Kidney (tissue), 14 donors: ENCODE results near the gene KCNK18. TPM values are rescaled to one million over a fixed set of nuclear protein-coding genes. Genes with fewer than 3 reads are reported as not detected.

Source experiments
- DNase-seq, 5 donors: peaks; one replicate each; pipeline ENCODE4 v3.0.0-alpha.2; 2013 to 2020
- FAIRE-seq: peaks from 2 replicates; lab custom pipeline; 2012; peaks lifted over from hg19 to GRCh38; lab: Jason Lieb, UNC
- H3K27ac ChIP-seq, 2 donors: one replicate each; pipeline ENCODE4 v1.7.0; 2013; ENCODE audit warnings: low read depth in 2 of 2, low read length in 2 of 2, inconsistent platforms in 1 of 2
- H3K27me3 ChIP-seq: one replicate; pipeline ENCODE4 v1.7.1; 2013; ENCODE audit warnings: low read length, inconsistent platforms; ENCODE audit not compliant: control insufficient read depth, insufficient read depth
- H3K36me3 ChIP-seq, 3 donors: one replicate each; pipeline versions ENCODE4 v1.7.0 to v1.7.1; 2013; ENCODE audit warnings: low read length in 3 of 3, control low read depth in 1 of 3, inconsistent platforms in 1 of 3; ENCODE audit not compliant: insufficient read depth in 3 of 3, control insufficient read depth in 2 of 3
- H3K4me1 ChIP-seq, 3 donors: one replicate each; pipeline versions ENCODE4 v1.7.0 to v1.7.1; 2013; ENCODE audit warnings: low read length in 3 of 3, inconsistent platforms in 1 of 3, low read depth in 1 of 3; ENCODE audit not compliant: control insufficient read depth in 2 of 3, insufficient read depth in 2 of 3
- H3K4me3 ChIP-seq, 3 donors: one replicate each; pipeline versions ENCODE4 v1.7.0 to v1.8.1; 2013; ENCODE audit warnings: low read length in 3 of 3, control low read depth in 1 of 3, inconsistent platforms in 1 of 3
- H3K9ac ChIP-seq, 3 donors: one replicate each; pipeline versions ENCODE4 v1.7.0 to v1.7.1; 2013; ENCODE audit warnings: low read length in 3 of 3, control low read depth in 1 of 3, inconsistent platforms in 1 of 3
- H3K9me3 ChIP-seq, 3 donors: one replicate each; pipeline versions ENCODE4 v1.7.0 to v1.7.1; 2013; ENCODE audit warnings: low read length in 3 of 3, control low read depth in 1 of 3, inconsistent platforms in 1 of 3; ENCODE audit not compliant: control insufficient read depth in 2 of 3, insufficient read depth in 1 of 3
- CTCF ChIP-seq: IDR thresholded peaks from 3 replicates; pipeline ENCODE4 v1.5.1; 2012; ENCODE audit warnings: mild to moderate bottlenecking, moderate library complexity, borderline replicate concordance; ENCODE audit not compliant: insufficient read depth; ENCODE audit errors: extremely low read depth
- intact Hi-C: fragments of 100-400 bp; cut with DNase I; formaldehyde crosslinking; loops from one replicate; pipeline ENCODE4 v1.11.1; 2022
- polyA plus RNA-seq: library from polyadenylated mRNA; stranded (reverse); fragments of 350-450 nt; fragmentation: Illumina TruSeq; extraction: RNeasy Lipid Tissue Mini Kit (QIAGEN cat#74804); gene quantifications from one replicate; pipeline ENCODE4 v1.2.3, GENCODE V29; 2014; ENCODE audit warnings: low read depth, low replicate concordance; ENCODE audit not compliant: insufficient read depth
- total RNA-seq: library from RNA; stranded (reverse); fragmentation: NEBNext Ultra II Directional; extraction: Animal tissue kit (Norgen Biotek cat#: 25700); gene quantifications from one replicate; pipeline ENCODE4 v1.2.1, GENCODE V29; 2021
- donor health status: control.
- donor health status: control.
- donor health status: control.
- donor health status: control.
- donor health status: control.
- donor health status: DM: yes; HTN: yes; CAD: no.
- donor health status: Normal renal cell carcinoma (clear cell type).

KCNK18 gene
- total and polyA plus RNA-seq, 2 donors from 2014 or later = not detected

GRCh38 chr10:117249493-117250093 is 52.3 kb downstream of the KCNK18 start:
- no peaks in the 10 kb centered on the region for H3K4me1 ChIP-seq
- H3K27ac ChIP-seq = no peak overlapping the region
- DNase-seq (no peak), FAIRE-seq (no peak)
- H3K27me3 ChIP-seq = no peaks in the 10 kb centered on the region
- H3K9ac ChIP-seq = no peak overlapping the region
- H3K9me3 ChIP-seq = no peaks in the 10 kb centered on the region
- no peak overlapping the region for H3K4me3 ChIP-seq
- no peaks in the 10 kb centered on the region for H3K36me3 ChIP-seq
- intact Hi-C loops = no loop called here
- no peak for TF ChIP-seq CTCF

GRCh38 chr10:117250411-117250810 is 53.1 kb downstream of the KCNK18 start:
- Histone ChIP-seq H3K9ac (no peak overlapping the region), H3K27ac (no peak overlapping the region), H3K4me1 (no peaks in the 10 kb centered on the region), H3K36me3 (no peaks in the 10 kb centered on the region), H3K27me3 (no peaks in the 10 kb centered on the region), H3K9me3 (no peaks in the 10 kb centered on the region), H3K4me3 (no peak overlapping the region)
- intact Hi-C loops = no loop called here
- no peak for TF ChIP-seq CTCF
- no peak for FAIRE-seq
- DNase-seq = no peak

GRCh38 chr10:117253908-117254307 is 56.6 kb downstream of the KCNK18 start:
- intact Hi-C loops = no loop called here
- FAIRE-seq = no peak
- DNase-seq = no peak

More at GRCh38 chr10:117253908-117254307, 56.6 kb downstream of the KCNK18 start:
- H3K4me3 ChIP-seq = no peak overlapping the region
- no peaks in the 10 kb centered on the region for H3K4me1 ChIP-seq
- no peaks in the 10 kb centered on the region for H3K9me3 ChIP-seq
- H3K27me3 ChIP-seq = no peaks in the 10 kb centered on the region
- no peaks in the 10 kb centered on the region for H3K36me3 ChIP-seq
- no peak overlapping the region for H3K9ac ChIP-seq
- no peak for TF ChIP-seq CTCF
- no peak overlapping the region for H3K27ac ChIP-seq
